Caco-2 (cell line): ENCODE data around the gene RERE. TPM values are rescaled to one million over a fixed set of nuclear protein-coding genes. Genes with fewer than 3 reads are reported as not detected.

Source experiments
- BruUV-seq: library from RNA; stranded (reverse); fragments of 400-500 nt; replicated peaks from 2 replicates; lab custom pipeline; 2021; lab: Mats Ljungman, UMichigan
- CTCF ChIA-PET: fragments of 300-600 bp; sonication (Branson Sonifier 250); formaldehyde crosslinking; loops from one replicate; lab custom pipeline; 2022; ENCODE audit warnings: antibody characterized with exemption; lab: Charles Lee
- POLR2A ChIA-PET: fragments of 300-600 bp; sonication (Branson Sonifier 250); formaldehyde crosslinking; loops from one replicate; lab custom pipeline; 2022; ENCODE audit warnings: antibody characterized with exemption; lab: Charles Lee
- DNase-seq, 2 experiments: peaks; one replicate each; pipeline versions ENCODE4 v3.0.0 to v3.0.0-alpha.2; 2020 to 2022
- H3K27me3 ChIP-seq: replicated peaks from 2 replicates; pipeline ENCODE4 v1.6.0; 2011; ENCODE audit warnings: low read length; ENCODE audit not compliant: control insufficient read depth, insufficient read depth
- H3K36me3 ChIP-seq: 2 replicates; pipeline ENCODE4 v1.5.1; 2011; ENCODE audit warnings: low read length; ENCODE audit not compliant: control insufficient read depth, insufficient read depth
- H3K4me1 ChIP-seq: fragments of 250-450 bp; sonication (Bioruptor Pico); 2 replicates; pipeline ENCODE4 v1.5.1; 2020; ENCODE audit warnings: mild to moderate bottlenecking
- H3K4me3 ChIP-seq: 2 replicates; pipeline ENCODE4 v1.5.1; 2011; ENCODE audit warnings: low read depth, mild to moderate bottlenecking, control low read depth, low read length
- H3K9me3 ChIP-seq: fragments of 250-450 bp; sonication (Bioruptor Pico); 2 replicates; pipeline ENCODE4 v1.5.1; 2020; ENCODE audit warnings: mild to moderate bottlenecking, moderate library complexity
- H3K27ac Mint-ChIP-seq: one replicate; pipeline ENCODE4 v1.8.0; 2022; ENCODE audit warnings: mixed read lengths; ENCODE audit not compliant: unreplicated experiment
- H3K27me3 Mint-ChIP-seq: one replicate; pipeline ENCODE4 v1.8.0; 2022; ENCODE audit warnings: mixed read lengths; ENCODE audit not compliant: insufficient read depth, unreplicated experiment
- H3K36me3 Mint-ChIP-seq: one replicate; pipeline ENCODE4 v1.8.0; 2022; ENCODE audit warnings: mild to moderate bottlenecking, mixed read lengths; ENCODE audit not compliant: insufficient read depth, unreplicated experiment
- H3K4me1 Mint-ChIP-seq: one replicate; pipeline ENCODE4 v1.8.0; 2022; ENCODE audit warnings: low read depth, mixed read lengths; ENCODE audit not compliant: unreplicated experiment
- H3K4me3 Mint-ChIP-seq: one replicate; pipeline ENCODE4 v1.8.0; 2022; ENCODE audit warnings: mild to moderate bottlenecking, moderate library complexity, mixed read lengths; ENCODE audit not compliant: unreplicated experiment
- H3K9me3 Mint-ChIP-seq: one replicate; pipeline ENCODE4 v1.8.0; 2022; ENCODE audit warnings: mixed read lengths; ENCODE audit not compliant: unreplicated experiment
- intact Hi-C: fragments of 100-400 bp; cut with micrococcal nuclease; formaldehyde crosslinking; loops from one replicate; pipeline ENCODE4 v1.10.0; 2022; ENCODE audit not compliant: unreplicated experiment
- total RNA-seq: library from RNA; stranded (reverse); gene quantifications from 2 replicates; pipeline ENCODE4 v1.2.3, GENCODE V29; 2022
- TF ChIP-seq, protein P1 (sequence below), 2 experiments: fragments of 200-600 bp in 1 of 2; IDR thresholded peaks; 1 replicate in 1 of 2; 2 replicates in 1 of 2; pipeline versions ENCODE4 v1.5.1 to v1.8.0; 2011 to 2022; ENCODE audit warnings: antibody characterized with exemption in 1 of 2, control low read depth in 1 of 2, inconsistent platforms in 1 of 2, low read depth in 1 of 2, low read length in 1 of 2, mild to moderate bottlenecking in 1 of 2, moderate library complexity in 1 of 2; ENCODE audit not compliant: insufficient read depth in 1 of 2, severe bottlenecking in 1 of 2, unreplicated experiment in 1 of 2

The RERE gene
- total RNA-seq, 1 experiment from 2014 or later: 85.2 TPM

DNA sequence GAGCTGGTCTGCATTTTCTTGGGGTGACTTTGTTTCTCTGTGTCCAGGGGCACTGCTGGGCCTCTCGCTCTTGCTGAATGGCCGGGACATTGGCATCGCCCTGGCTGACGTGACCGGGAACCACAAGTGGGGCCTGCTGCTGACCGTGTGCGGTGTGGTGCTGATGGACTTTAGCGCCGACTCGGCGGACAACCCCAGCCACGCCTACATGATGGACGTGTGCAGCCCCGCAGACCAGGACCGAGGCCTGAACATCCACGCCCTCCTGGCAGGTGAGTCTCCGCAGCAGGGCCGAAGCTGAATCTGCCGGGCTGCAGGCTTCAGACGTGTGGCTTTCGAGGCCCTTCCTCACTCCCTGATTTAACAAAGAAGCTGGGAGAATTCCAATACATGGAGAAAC lies 491.7 kb downstream of the RERE start:
- CTCF ChIA-PET: no interaction called here
- intact Hi-C loops: no loop called here

DNA sequence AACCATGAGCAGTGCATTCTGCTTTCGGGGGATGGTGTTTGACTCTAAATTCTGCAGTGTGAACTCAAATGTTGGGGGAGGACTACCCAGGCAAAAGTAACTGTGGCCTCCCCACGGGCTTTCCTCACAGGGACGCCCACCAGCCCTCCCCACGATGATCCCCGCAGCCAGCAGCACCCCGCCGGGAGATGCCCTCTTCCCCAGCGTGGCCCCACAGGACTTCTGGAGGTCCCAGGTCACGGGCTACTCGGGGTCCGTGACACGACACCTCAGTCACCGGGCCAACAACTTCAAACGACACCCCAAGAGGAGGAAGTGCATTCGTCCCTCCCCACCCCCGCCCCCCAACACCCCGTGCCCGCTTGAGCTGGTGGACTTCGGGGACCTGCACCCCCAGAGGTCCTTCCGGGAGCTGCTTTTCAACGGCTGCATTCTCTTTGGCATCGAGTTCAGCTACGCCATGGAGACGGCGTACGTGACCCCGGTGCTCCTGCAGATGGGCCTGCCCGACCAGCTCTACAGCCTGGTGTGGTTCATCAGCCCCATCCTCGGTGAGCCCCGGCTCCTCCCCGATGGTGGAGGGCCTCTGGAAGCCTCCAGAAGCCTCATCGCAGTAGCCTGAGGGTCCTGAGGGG lies 493.1 kb downstream of the RERE start:
- no peaks in the 10 kb centered on the region for H3K27me3 Mint-ChIP-seq
- ChIA-PET CTCF (no interaction called here), POLR2A (no interaction called here)
- no peak for DNase-seq
- no peaks in the 10 kb centered on the region for H3K4me1 Mint-ChIP-seq
- H3K4me1 ChIP-seq: no peaks in the 10 kb centered on the region
- TF ChIP-seq, protein P1, sequence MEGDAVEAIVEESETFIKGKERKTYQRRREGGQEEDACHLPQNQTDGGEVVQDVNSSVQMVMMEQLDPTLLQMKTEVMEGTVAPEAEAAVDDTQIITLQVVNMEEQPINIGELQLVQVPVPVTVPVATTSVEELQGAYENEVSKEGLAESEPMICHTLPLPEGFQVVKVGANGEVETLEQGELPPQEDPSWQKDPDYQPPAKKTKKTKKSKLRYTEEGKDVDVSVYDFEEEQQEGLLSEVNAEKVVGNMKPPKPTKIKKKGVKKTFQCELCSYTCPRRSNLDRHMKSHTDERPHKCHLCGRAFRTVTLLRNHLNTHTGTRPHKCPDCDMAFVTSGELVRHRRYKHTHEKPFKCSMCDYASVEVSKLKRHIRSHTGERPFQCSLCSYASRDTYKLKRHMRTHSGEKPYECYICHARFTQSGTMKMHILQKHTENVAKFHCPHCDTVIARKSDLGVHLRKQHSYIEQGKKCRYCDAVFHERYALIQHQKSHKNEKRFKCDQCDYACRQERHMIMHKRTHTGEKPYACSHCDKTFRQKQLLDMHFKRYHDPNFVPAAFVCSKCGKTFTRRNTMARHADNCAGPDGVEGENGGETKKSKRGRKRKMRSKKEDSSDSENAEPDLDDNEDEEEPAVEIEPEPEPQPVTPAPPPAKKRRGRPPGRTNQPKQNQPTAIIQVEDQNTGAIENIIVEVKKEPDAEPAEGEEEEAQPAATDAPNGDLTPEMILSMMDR (IDR thresholded peaks at IDR 0.05; ENCODE audit: insufficient read depth in 1 of 2, low read depth in 1 of 2, low read length in 1 of 2, severe bottlenecking in 1 of 2, unreplicated experiment in 1 of 2): no peak
- no peak overlapping the region for H3K4me3 ChIP-seq
- H3K9me3 ChIP-seq: no peaks in the 10 kb centered on the region
- peaks cover 10% of the 10 kb centered on the region for H3K9me3 Mint-ChIP-seq
- intact Hi-C loops: no loop called here
- no peaks in the 10 kb centered on the region for H3K36me3 Mint-ChIP-seq
- no peaks in the 10 kb centered on the region for H3K27me3 ChIP-seq
- H3K27ac Mint-ChIP-seq: no peak overlapping the region
- no peaks in the 10 kb centered on the region for H3K36me3 ChIP-seq
- H3K4me3 Mint-ChIP-seq: no peak overlapping the region
- no TSS peak for BruUV-seq

More for the DNA sequence above, 491.7 kb downstream of the RERE start:
- DNase-seq: no peak
- Mint-ChIP-seq H3K9me3 (peaks cover 10% of the 10 kb centered on the region), H3K4me1 (no peaks in the 10 kb centered on the region), H3K4me3 (no peak overlapping the region), H3K27me3 (no peaks in the 10 kb centered on the region), H3K27ac (no peak overlapping the region), H3K36me3 (no peaks in the 10 kb centered on the region)
- Histone ChIP-seq H3K9me3 (no peaks in the 10 kb centered on the region), H3K4me1 (no peaks in the 10 kb centered on the region), H3K27me3 (no peaks in the 10 kb centered on the region), H3K4me3 (no peak overlapping the region), H3K36me3 (no peaks in the 10 kb centered on the region)
- POLR2A ChIA-PET: no interaction called here
- TF ChIP-seq, protein P1 (IDR thresholded peaks at IDR 0.05; ENCODE audit: insufficient read depth in 1 of 2, low read depth in 1 of 2, low read length in 1 of 2, severe bottlenecking in 1 of 2, unreplicated experiment in 1 of 2): no peak
- no TSS peak for BruUV-seq

DNA sequence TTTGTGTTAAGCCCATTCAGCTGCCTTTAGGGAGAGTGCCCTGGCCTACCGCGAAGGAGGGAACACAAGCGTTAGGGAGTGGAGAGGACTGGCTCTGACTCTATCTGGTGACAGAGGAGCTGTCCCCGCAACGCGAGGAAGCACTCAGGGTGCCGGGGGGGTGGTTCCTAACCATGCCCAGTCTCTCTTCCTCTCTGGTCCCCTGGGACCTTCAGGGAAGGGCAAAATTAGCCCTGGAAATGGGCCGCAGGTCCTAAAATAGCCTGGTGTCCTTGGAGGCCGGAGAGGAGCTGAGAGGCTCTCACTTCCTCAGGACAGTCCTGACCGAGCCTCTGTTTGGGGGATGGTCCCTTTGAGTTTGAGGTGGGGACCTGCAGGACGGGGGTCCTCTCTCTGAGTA lies 493.7 kb downstream of the RERE start:
- CTCF ChIA-PET: no interaction called here
- H3K4me3 ChIP-seq: no peak overlapping the region
- H3K4me1 ChIP-seq: no peaks in the 10 kb centered on the region
- H3K9me3 ChIP-seq: no peaks in the 10 kb centered on the region
- H3K36me3 ChIP-seq: no peaks in the 10 kb centered on the region
- no peaks in the 10 kb centered on the region for H3K36me3 Mint-ChIP-seq
- H3K4me3 Mint-ChIP-seq: no peak overlapping the region
- POLR2A ChIA-PET: no interaction called here
- TF ChIP-seq, protein P1 (IDR thresholded peaks at IDR 0.05; ENCODE audit: insufficient read depth in 1 of 2, low read depth in 1 of 2, low read length in 1 of 2, severe bottlenecking in 1 of 2, unreplicated experiment in 1 of 2): no peak
- intact Hi-C loops: no loop called here
- no peaks in the 10 kb centered on the region for H3K27me3 ChIP-seq
- no peak for DNase-seq
- no peaks in the 10 kb centered on the region for H3K4me1 Mint-ChIP-seq
- H3K27me3 Mint-ChIP-seq: no peaks in the 10 kb centered on the region
- BruUV-seq: no TSS peak
- H3K27ac Mint-ChIP-seq: no peak overlapping the region
- peaks cover 10% of the 10 kb centered on the region for H3K9me3 Mint-ChIP-seq
